ENCODE results near the gene PLCB4.
A peak's percentile ranks its signal among the peaks of the same experiment; 100 is the strongest.

Gene PLCB4

DNA sequence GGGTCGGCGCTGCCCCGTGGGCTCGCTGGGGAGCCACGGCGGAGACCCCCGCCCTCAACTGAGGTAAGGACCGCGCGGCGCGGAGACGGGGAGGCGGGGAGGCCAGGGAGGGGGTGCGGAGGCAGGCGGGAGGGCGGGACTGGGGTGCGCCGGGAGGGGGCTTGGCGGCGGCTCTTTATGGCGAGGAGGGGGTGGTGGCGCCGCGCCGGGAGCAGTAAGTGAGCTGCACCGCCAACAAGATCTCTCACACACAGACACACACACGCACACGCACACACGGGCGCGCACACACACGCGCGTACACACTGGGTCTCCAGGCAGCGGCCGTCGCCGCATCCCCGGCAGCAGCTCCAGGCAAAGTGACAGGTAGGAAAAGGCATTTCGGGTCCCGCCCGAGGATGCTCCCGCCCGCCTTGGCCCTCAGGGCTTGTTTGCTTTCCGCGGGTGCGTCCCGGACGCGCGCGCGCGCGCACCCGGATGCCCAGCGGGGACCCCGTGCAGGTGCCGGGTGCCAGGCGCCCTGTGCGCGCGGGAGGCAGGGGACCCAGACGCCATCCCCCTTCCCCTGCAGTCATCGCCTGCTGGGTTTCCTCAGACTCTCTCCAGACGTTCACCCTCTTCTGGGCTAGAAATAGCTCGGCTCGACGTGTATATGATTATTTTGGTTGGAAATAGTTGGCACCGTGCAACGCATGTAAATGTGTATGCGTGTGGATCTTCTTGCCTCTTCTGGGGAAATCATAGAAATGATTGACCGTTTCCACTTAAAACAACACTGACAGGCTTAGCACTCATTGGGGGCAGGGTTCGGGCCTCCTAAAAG, at the start of gene PLCB4:
TSS of gene PLCB4 (plus strand) at position 247 of the 823 bp plus-strand sequence. CDS start 238,728 bp downstream, outside the sequence.
- peak; percentile 79 to 94 for DNase-seq (ENCODE audit: low read depth in 1 of 2, low spot score in 1 of 2)
- TF ChIP-seq JUND (IDR thresholded peaks at IDR 0.05; ENCODE audit: low read depth), result no peak
- in situ Hi-C loops (cut with HindIII; ENCODE audit: low pct_unique_long_range_greater_than_20kb, low sequenced_read_pairs), result no loop called here

- no peak for DNase-seq (ENCODE audit: low read depth in 1 of 2, low spot score in 1 of 2)
- no peak for TF ChIP-seq JUND (IDR thresholded peaks at IDR 0.05; ENCODE audit: low read depth)
- in situ Hi-C loops (cut with HindIII; ENCODE audit: low pct_unique_long_range_greater_than_20kb, low sequenced_read_pairs), result no loop called here
Measured at GRCh38 chr20:9019833-9020232, 49.1 kb upstream of the PLCB4 start.

DNA sequence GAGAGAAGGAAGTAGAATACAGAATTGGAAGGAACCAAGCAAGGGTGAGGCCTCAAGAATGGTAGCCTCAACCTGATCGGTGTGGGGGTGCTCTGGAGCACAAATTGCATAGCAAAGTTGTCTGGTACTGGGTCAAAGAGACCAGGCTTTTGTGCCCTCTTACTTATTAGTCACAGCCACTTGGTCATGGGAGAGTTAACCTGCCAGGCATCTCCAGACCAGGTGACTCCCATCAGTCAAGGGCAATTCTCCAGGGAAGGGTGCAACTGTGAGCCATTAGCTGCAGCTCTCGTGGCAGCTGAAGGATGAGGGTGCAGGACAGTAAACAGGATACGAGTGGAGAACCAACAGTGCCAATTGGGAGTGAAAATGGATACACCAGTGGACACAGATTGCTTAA, 47.7 kb upstream of the PLCB4 start:
- in situ Hi-C loops (cut with HindIII; ENCODE audit: low pct_unique_long_range_greater_than_20kb, low sequenced_read_pairs), result no loop called here
- TF ChIP-seq JUND (IDR thresholded peaks at IDR 0.05; ENCODE audit: low read depth), result no peak
- DNase-seq (ENCODE audit: low read depth in 1 of 2, low spot score in 1 of 2), result no peak

- no peak for TF ChIP-seq JUND (IDR thresholded peaks at IDR 0.05; ENCODE audit: low read depth)
- no peak for DNase-seq (ENCODE audit: low read depth in 1 of 2, low spot score in 1 of 2)
- in situ Hi-C loops (cut with HindIII; ENCODE audit: low pct_unique_long_range_greater_than_20kb, low sequenced_read_pairs), result no loop called here
Measured at GRCh38 chr20:9021699-9022098, 47.2 kb upstream of the PLCB4 start.

DNA sequence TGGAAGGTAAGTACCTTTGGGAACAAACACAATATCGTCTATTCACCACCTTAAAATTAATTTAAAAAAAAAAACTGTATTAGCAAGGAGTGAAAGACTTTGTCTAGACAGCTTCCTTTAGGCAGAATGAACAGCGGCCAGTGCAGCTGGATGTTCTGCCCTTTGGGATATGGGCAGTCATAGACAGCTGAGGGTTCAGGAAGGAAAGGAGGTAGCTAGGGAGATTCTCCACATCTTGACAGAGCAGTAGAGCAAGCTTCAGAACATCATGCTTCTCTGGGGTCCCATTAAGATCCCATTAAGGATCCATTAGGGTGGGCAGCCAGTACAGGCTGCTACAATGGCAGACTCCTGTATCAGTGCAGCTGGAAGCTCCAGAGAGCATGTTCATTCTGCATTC, 46.5 kb upstream of the PLCB4 start:
- no peak for TF ChIP-seq JUND (IDR thresholded peaks at IDR 0.05; ENCODE audit: low read depth)
- in situ Hi-C loops (cut with HindIII; ENCODE audit: low pct_unique_long_range_greater_than_20kb, low sequenced_read_pairs), result no loop called here
- DNase-seq (ENCODE audit: low read depth in 1 of 2, low spot score in 1 of 2), result no peak

DNA sequence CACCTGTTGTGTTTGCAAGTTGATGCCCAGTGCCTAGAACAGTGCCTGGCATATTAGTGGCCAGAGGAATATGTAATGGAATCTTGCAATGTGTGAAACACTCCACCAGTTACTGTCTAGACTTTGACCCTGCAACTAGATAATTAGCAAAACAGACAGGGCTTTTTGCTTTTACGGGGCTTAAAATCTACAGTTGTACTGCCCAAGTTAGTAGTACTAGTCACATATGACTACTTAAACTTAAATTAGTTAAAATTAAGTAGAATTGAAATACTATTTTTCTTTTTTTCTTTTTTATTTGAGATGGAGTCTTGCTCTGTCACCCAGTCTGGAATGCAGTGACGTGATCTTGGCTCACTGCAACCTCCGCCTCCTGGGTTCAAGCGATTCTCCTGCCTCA, 44.3 kb upstream of the PLCB4 start:
- DNase-seq (ENCODE audit: low read depth in 1 of 2, low spot score in 1 of 2), result no peak
- TF ChIP-seq JUND (IDR thresholded peaks at IDR 0.05; ENCODE audit: low read depth), result no peak
- in situ Hi-C loops (cut with HindIII; ENCODE audit: low pct_unique_long_range_greater_than_20kb, low sequenced_read_pairs), result no loop called here

DNA sequence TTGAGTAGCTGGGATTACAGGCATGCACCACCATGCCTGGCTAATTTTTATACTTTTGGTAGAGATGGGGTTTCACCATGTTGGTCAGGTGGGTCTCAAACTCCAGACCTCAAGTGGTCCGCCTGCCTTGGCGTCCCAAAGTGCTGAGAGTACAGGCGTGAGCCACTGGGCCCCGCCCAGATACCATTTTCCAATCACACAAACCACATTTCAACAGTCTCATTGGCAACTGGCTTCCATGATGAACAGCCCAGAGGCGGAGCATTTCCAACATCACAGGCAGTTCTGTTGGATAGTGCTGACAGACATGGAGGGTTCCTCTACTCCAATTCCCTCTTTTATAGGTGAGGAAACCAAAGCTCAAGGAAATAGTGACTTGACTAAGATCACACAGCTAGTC, 43.9 kb upstream of the PLCB4 start:
- DNase-seq (ENCODE audit: low read depth in 1 of 2, low spot score in 1 of 2), result no peak
- TF ChIP-seq JUND (IDR thresholded peaks at IDR 0.05; ENCODE audit: low read depth), result no peak
- in situ Hi-C loops (cut with HindIII; ENCODE audit: low pct_unique_long_range_greater_than_20kb, low sequenced_read_pairs), result no loop called here

- no peak for TF ChIP-seq JUND (IDR thresholded peaks at IDR 0.05; ENCODE audit: low read depth)
- in situ Hi-C loops (cut with HindIII; ENCODE audit: low pct_unique_long_range_greater_than_20kb, low sequenced_read_pairs), result no loop called here
- DNase-seq (ENCODE audit: low read depth in 1 of 2, low spot score in 1 of 2), result no peak
Measured at GRCh38 chr20:9025643-9026042, 43.2 kb upstream of the PLCB4 start.

GRCh38 chr20:9027626-9028025, 41.3 kb upstream of the PLCB4 start:
- TF ChIP-seq JUND (IDR thresholded peaks at IDR 0.05; ENCODE audit: low read depth), result no peak
- DNase-seq (ENCODE audit: low read depth in 1 of 2, low spot score in 1 of 2), result no peak
- in situ Hi-C loops (cut with HindIII; ENCODE audit: low pct_unique_long_range_greater_than_20kb, low sequenced_read_pairs), result no loop called here

DNA sequence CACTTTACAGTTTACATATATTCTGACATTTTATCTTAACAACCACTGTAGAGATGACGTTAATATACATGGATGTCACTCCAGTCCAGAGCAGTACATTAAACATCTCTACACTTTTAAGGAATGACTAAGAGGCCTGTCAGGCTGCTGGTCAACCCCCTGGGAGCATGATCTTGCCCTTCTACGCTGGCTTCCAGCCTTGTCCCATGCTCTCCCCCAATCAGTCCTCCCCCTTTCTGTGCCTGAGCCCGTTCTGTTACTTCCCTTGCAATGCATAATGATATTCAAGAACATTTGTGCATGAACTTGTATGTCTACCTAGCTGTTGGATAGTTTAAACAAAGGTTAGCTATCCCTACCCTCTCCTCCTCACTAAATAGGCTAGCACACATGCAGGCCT, 40.5 kb upstream of the PLCB4 start:
- no peak for TF ChIP-seq JUND (IDR thresholded peaks at IDR 0.05; ENCODE audit: low read depth)
- in situ Hi-C loops (cut with HindIII; ENCODE audit: low pct_unique_long_range_greater_than_20kb, low sequenced_read_pairs), result no loop called here
- no peak for DNase-seq (ENCODE audit: low read depth in 1 of 2, low spot score in 1 of 2)

- in situ Hi-C loops (cut with HindIII; ENCODE audit: low pct_unique_long_range_greater_than_20kb, low sequenced_read_pairs), result no loop called here
Measured at GRCh38 chr20:9031991-9032390, 36.9 kb upstream of the PLCB4 start.

GRCh38 chr20:9032758-9033157, 36.1 kb upstream of the PLCB4 start:
- no peak for TF ChIP-seq JUND (IDR thresholded peaks at IDR 0.05; ENCODE audit: low read depth)
- in situ Hi-C loops (cut with HindIII; ENCODE audit: low pct_unique_long_range_greater_than_20kb, low sequenced_read_pairs), result no loop called here
- no peak for DNase-seq (ENCODE audit: low read depth in 1 of 2, low spot score in 1 of 2)

More at GRCh38 chr20:9031991-9032390, 36.9 kb upstream of the PLCB4 start:
- DNase-seq (ENCODE audit: low read depth in 1 of 2, low spot score in 1 of 2), result no peak
- no peak for TF ChIP-seq JUND (IDR thresholded peaks at IDR 0.05; ENCODE audit: low read depth)

GRCh38 chr20:9035126-9035525, 33.8 kb upstream of the PLCB4 start:
- in situ Hi-C loops (cut with HindIII; ENCODE audit: low pct_unique_long_range_greater_than_20kb, low sequenced_read_pairs), result no loop called here
- no peak for TF ChIP-seq JUND (IDR thresholded peaks at IDR 0.05; ENCODE audit: low read depth)
- DNase-seq (ENCODE audit: low read depth in 1 of 2, low spot score in 1 of 2), result no peak

DNA sequence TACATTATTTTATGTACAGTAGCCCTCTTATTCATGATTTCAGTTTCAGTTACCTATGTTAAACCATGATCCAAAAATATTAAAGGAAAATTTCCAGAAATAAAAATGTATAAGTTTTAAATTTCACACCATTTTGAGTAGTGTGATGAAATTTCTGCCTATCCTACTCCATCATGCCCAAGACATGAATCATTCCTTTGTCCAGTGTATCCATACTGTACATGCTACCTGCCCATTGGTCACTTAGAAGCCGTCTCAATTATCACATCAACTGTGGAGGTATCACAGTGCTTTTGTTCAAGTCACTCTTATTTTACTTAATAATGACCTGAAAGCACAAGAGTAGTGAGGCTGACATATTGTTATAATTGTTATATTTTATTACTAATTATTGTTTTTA, 32.3 kb upstream of the PLCB4 start:
- in situ Hi-C loops (cut with HindIII; ENCODE audit: low pct_unique_long_range_greater_than_20kb, low sequenced_read_pairs), result no loop called here
- no peak for DNase-seq (ENCODE audit: low read depth in 1 of 2, low spot score in 1 of 2)
- no peak for TF ChIP-seq JUND (IDR thresholded peaks at IDR 0.05; ENCODE audit: low read depth)
